Common myeloid progenitor, CD34-positive (primary cell): Measurements from ENCODE around the gene LPA.
"Not testable (repeated sequence)": the region's sequence is repeated elsewhere in the genome, so short reads cannot be mapped to it uniquely, and the experiment has no call there.

Experiments used
- CTCF ChIA-PET: fragments of 350-600 bp; sonication (Branson Sonifier 250); formaldehyde crosslinking; loops from one replicate; lab custom pipeline; 2021; ENCODE audit warnings: antibody characterized with exemption; lab: Charles Lee
- POLR2A ChIA-PET: fragments of 350-600 bp; sonication (Branson Sonifier 250); formaldehyde crosslinking; loops from one replicate; lab custom pipeline; 2021; ENCODE audit warnings: antibody characterized with exemption; lab: Charles Lee
- DNase-seq, 3 donors: peaks; one replicate each; pipeline versions ENCODE4 v3.0.0 to v3.0.0-alpha.2; 2013
- H3K27ac ChIP-seq, 2 experiments: 1 replicate in 1 of 2; 2 replicates in 1 of 2; pipeline ENCODE4 v1.7.0; 2013; ENCODE audit warnings: inconsistent platforms in 2 of 2, low read length in 2 of 2, mild to moderate bottlenecking in 2 of 2, low read depth in 1 of 2, moderate library complexity in 1 of 2; ENCODE audit not compliant: severe bottlenecking in 2 of 2, insufficient read depth in 1 of 2, poor library complexity in 1 of 2
- H3K27me3 ChIP-seq, 5 experiments: replicated peaks in 2 of 5; 1 replicate in 3 of 5; 2 replicates in 2 of 5; pipeline versions ENCODE4 v1.6.1 to v1.7.0; 2013; ENCODE audit warnings: low read length in 4 of 5, mild to moderate bottlenecking in 2 of 5, moderate library complexity in 2 of 5, inconsistent platforms in 1 of 5; ENCODE audit not compliant: insufficient read depth in 5 of 5, control insufficient read depth in 4 of 5
- H3K36me3 ChIP-seq, 4 experiments: 1 replicate in 2 of 4; 2 replicates in 2 of 4; pipeline versions ENCODE4 v1.6.1 to v1.7.0; 2013; ENCODE audit warnings: low read length in 3 of 4, control low read depth in 1 of 4, mild to moderate bottlenecking in 1 of 4; ENCODE audit not compliant: control insufficient read depth in 4 of 4, insufficient read depth in 4 of 4
- H3K4me1 ChIP-seq, 4 experiments: 1 replicate in 3 of 4; 2 replicates in 1 of 4; pipeline versions ENCODE4 v1.6.1 to v1.7.1; 2013; ENCODE audit warnings: low read length in 3 of 4, mild to moderate bottlenecking in 3 of 4, control low read depth in 1 of 4, inconsistent platforms in 1 of 4, moderate library complexity in 1 of 4; ENCODE audit not compliant: control insufficient read depth in 4 of 4, insufficient read depth in 4 of 4; ENCODE audit errors: control extremely low read depth in 1 of 4
- H3K4me3 ChIP-seq, 7 experiments: 1 replicate in 4 of 7; 2 replicates in 3 of 7; pipeline versions ENCODE4 v1.5.1 to v1.7.0; 2013; ENCODE audit warnings: mild to moderate bottlenecking in 7 of 7, low read length in 6 of 7, moderate library complexity in 6 of 7, inconsistent platforms in 2 of 7, low read depth in 2 of 7, control low read depth in 1 of 7; ENCODE audit not compliant: insufficient read depth in 4 of 7, control insufficient read depth in 1 of 7; ENCODE audit errors: extremely low read depth in 1 of 7
- H3K9me3 ChIP-seq, 5 experiments: 1 replicate in 4 of 5; 2 replicates in 1 of 5; pipeline versions ENCODE4 v1.6.1 to v1.7.1; 2013; ENCODE audit warnings: low read length in 4 of 5, mild to moderate bottlenecking in 2 of 5, inconsistent platforms in 1 of 5, low read depth in 1 of 5, moderate library complexity in 1 of 5; ENCODE audit not compliant: control insufficient read depth in 4 of 5, insufficient read depth in 2 of 5; ENCODE audit errors: control extremely low read depth in 1 of 5
- WGBS: methylation state at CpG from one replicate; pipeline ENCODE4 v1.1.5; 2013; ENCODE audit not compliant: insufficient coverage; 5-methylcytosine and 5-hydroxymethylcytosine counted together

Gene LPA

DNA sequence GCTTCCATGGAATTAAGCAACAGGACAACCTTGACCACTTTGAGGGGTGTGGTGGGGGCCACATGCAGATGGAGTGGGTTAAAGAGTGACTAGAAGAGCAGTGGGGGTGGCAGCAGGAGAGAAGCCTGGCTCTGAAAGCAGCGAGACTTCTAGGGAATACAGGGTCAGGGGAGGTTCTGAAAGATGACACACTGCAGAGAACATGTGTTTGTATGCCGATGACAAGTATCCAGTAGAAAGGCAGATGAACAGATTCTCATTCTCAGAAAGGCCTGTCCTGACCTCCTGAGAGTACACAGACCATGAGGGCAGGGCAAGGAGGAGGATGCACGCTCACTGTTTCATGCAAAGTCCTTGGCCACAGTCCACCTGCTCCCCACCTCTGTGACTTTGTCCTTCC, 2.9 kb downstream of the LPA start:
- ChIA-PET CTCF (no interaction called here), POLR2A (no interaction called here)
- H3K4me3 ChIP-seq, result no peak overlapping the region
- H3K36me3 ChIP-seq, result no peaks in the 10 kb centered on the region
- H3K9me3 ChIP-seq, result peaks cover 0 to 2% (median 0%) of the 10 kb centered on the region in 5 experiments
- WGBS, result 95% methylated on average over 2 of the region's 3 CpGs
- H3K27ac ChIP-seq, result no peak overlapping the region
- DNase-seq, result no peak
- peaks cover 0 to 3% (median 0%) of the 10 kb centered on the region in 5 experiments for H3K27me3 ChIP-seq
- no peaks in the 10 kb centered on the region for H3K4me1 ChIP-seq

DNA sequence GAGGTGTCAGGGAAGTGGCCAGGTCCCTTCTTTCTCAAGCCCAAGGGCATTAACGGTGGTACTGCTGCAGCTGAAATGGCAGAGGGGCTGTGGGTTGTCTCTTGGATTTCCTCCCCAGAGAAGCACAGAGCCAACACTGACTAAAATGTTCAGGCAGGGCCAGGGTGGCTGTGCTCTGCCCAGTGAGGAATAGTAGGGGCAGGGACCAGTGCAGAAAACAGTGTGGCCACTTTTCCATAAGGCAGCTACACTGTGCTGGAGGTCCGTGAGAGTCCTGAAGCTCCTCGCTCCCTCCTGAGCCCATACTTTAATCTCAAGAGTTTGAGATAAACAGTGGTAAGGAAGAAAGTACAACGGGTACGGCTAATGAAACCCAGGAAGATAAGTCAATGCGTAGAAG, 4.5 kb downstream of the LPA start:
- 87% methylated on average over 3 of the region's 6 CpGs for WGBS
- CTCF ChIA-PET, result no interaction called here
- H3K9me3 ChIP-seq, result peaks cover 0 to 2% (median 0%) of the 10 kb centered on the region in 5 experiments
- H3K4me3 ChIP-seq, result no peak overlapping the region
- POLR2A ChIA-PET, result no interaction called here
- no peaks in the 10 kb centered on the region for H3K4me1 ChIP-seq
- DNase-seq, result no peak
- no peaks in the 10 kb centered on the region for H3K27me3 ChIP-seq
- H3K36me3 ChIP-seq, result no peaks in the 10 kb centered on the region
- H3K27ac ChIP-seq, result no peak overlapping the region

- POLR2A ChIA-PET, result no interaction called here
- WGBS, result 95% methylated on average over 7 of the region's 10 CpGs
- no peaks in the 10 kb centered on the region for H3K27me3 ChIP-seq
- no peaks in the 10 kb centered on the region for H3K36me3 ChIP-seq
- H3K27ac ChIP-seq, result no peak overlapping the region
- CTCF ChIA-PET, result no interaction called here
- DNase-seq, result no peak
- peaks cover 0 to 4% (median 0%) of the 10 kb centered on the region in 5 experiments for H3K9me3 ChIP-seq
- H3K4me3 ChIP-seq, result no peak overlapping the region
- no peaks in the 10 kb centered on the region for H3K4me1 ChIP-seq
These were observed 29.4 kb downstream of the LPA start for GRCh38 chr6:160634706-160635105.

DNA sequence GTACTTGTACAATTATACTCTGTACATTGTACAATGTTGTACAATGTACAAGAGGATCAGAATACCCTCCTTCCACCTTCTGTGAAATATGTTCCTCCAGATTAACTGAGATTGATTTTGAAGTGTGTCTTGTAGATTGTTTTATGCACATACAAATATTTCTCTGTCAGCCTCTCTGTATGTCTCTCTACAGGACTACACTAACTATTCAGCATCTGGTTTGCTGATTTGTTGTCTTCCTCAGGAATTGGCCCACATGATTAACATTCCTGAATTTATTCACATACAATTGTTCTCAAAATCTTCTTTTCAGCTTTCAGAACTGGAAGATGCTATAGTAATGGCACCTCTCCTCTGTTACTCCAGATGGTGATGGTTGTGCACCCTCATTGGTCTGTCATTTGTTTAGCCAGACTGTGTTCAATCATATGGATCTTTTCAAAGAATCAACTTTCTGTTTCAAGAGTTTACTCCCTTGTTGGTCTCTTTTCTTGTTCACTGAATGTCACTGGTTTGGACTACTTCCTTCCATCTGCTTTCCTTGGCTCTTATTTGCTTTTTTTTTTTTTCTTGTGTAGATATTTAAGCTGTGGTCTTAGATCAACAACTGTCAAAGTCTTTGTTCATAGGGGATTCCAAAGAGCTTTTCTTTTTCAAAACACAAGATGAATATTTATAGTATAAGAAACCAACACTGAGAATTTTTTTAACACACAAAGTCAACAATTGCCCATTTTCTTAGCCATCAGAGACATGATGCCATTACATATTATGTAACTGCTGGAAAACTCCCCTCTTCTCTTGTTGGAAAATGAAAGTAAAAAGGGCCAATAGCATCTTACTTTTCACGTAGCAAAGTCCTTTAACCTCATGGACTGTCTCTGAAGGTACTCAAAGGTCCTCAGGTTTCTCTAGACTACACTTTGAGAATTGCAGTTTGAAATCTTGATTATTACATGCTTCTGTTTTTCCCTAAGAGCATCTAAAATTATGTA, 67.9 kb downstream of the LPA start:
- WGBS, result no CpG with 5 or more reads among the region's 1 CpG
- H3K9me3 ChIP-seq, result peaks cover 0 to 3% (median 0%) of the 10 kb centered on the region in 5 experiments

GRCh38 chr6:160595297-160595696, 68.8 kb downstream of the LPA start:
- H3K4me3 ChIP-seq, H3K27me3 ChIP-seq, H3K27ac ChIP-seq, POLR2A ChIA-PET, CTCF ChIA-PET, H3K4me1 ChIP-seq, H3K9me3 ChIP-seq, H3K36me3 ChIP-seq, DNase-seq: not testable (repeated sequence)
- WGBS, result 44% methylated on average over 1 of the region's 4 CpGs

More for the DNA sequence above, 67.9 kb downstream of the LPA start:
- DNase-seq, result no peak
- Histone ChIP-seq H3K4me1 (no peaks in the 10 kb centered on the region), H3K27ac (no peak overlapping the region), H3K36me3 (no peaks in the 10 kb centered on the region), H3K27me3 (no peaks in the 10 kb centered on the region), H3K4me3 (no peak overlapping the region)
- ChIA-PET POLR2A (no interaction called here), CTCF (no interaction called here)

DNA sequence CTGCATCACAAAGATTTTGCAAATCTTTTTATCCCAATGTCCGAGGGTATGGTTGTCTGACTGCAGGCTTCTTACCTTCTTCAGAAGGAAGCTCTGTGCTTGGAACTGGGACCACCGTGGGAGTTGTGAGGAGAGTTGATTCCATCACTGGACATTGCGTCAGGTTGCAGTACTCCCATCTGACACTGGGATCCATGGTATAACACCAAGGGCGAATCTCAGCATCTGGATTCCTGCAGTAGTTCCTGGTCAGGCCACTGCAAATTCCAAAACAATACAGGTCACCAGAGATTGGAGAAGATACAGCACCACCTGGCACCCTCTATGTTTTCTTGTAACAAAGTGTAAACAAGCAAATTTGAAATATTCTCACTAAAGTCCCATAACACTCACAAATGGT, 77.7 kb downstream of the LPA start:
- POLR2A ChIA-PET, result no interaction called here
- no peaks in the 10 kb centered on the region for H3K27me3 ChIP-seq
- no peaks in the 10 kb centered on the region for H3K36me3 ChIP-seq
- H3K4me3 ChIP-seq, result no peak overlapping the region
- no peak overlapping the region for H3K27ac ChIP-seq
- H3K4me1 ChIP-seq, result no peaks in the 10 kb centered on the region
- 85% methylated on average over 2 of the region's 4 CpGs for WGBS
- no peak for DNase-seq
- peaks cover 0 to 5% (median 0%) of the 10 kb centered on the region in 5 experiments for H3K9me3 ChIP-seq
- CTCF ChIA-PET, result no interaction called here

DNA sequence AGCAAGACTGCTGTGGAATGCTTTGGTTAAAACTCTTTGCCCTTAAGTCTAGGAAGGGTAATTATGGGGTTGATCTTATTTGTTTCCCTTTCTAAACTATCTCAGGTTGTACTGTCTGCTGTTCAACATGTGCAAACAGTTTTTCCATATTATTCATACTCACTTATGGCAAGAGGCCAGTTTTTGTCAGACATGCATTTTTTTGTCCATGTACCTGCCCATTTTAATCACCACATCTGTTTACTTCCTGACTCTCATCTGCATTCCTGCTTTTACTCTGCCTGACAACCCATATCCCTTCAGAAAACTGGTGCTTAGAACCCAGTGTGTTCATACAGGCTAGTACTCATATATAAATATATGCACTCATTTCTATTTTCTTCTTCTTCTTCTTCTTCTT, 80.3 kb downstream of the LPA start:
- Histone ChIP-seq H3K4me3 (no peak overlapping the region), H3K4me1 (no peaks in the 10 kb centered on the region), H3K9me3 (peaks cover 0 to 5% (median 0%) of the 10 kb centered on the region in 5 experiments), H3K36me3 (no peaks in the 10 kb centered on the region), H3K27me3 (peaks cover 0 to 2% (median 0%) of the 10 kb centered on the region in 5 experiments), H3K27ac (no peak overlapping the region)
- DNase-seq, result no peak
- ChIA-PET POLR2A (no interaction called here), CTCF (no interaction called here)
